K562 (cell line): ENCODE data around the gene MAP3K4. TPM values are rescaled to one million over a fixed set of nuclear protein-coding genes. Genes with fewer than 3 reads are reported as not detected.

ENCODE experiments used
- ATAC-seq: fragments of 200-7000 bp; cut with Tn5 transposase; 3 replicates; pipeline ENCODE4 v1.9.1; 2020; ENCODE audit warnings: moderate library complexity
- BruUV-seq: library from RNA; stranded (reverse); fragments of 400-500 nt; replicated peaks from 2 replicates; lab custom pipeline; 2021; lab: Mats Ljungman, UMichigan
- CTCF ChIA-PET: fragments of 300-600 bp; formaldehyde crosslinking; extraction: SDS; loops from one replicate; lab custom pipeline; 2021; ENCODE audit warnings: low intra/inter-chr PET ratio; lab: Yijun Ruan, JAX
- POLR2A ChIA-PET: fragments of 300-600, 350-650 bp; sonication (Branson Sonifier 250); formaldehyde crosslinking; extraction: SDS; loops from one replicate; lab custom pipeline; 2021; ENCODE audit warnings: antibody characterized with exemption, inconsistent platforms; lab: Yijun Ruan, JAX
- DNase-seq, 4 experiments: peaks; one replicate each; pipeline versions ENCODE4 v3.0.0 to v3.0.0-alpha.2; 2011 to 2018; ENCODE audit warnings: low spot score in 3 of 4, mixed read lengths in 3 of 4; ENCODE audit errors: extremely low read depth in 1 of 4
- FAIRE-seq: peaks from 2 replicates; lab custom pipeline; 2011; peaks lifted over from hg19 to GRCh38; lab: Jason Lieb, UNC
- H2AFZ ChIP-seq: 2 replicates; pipeline ENCODE4 v1.6.0; 2011; ENCODE audit warnings: low read depth, low read length, control low read depth, inconsistent platforms
- H3K27ac ChIP-seq: fragments of 200-600 bp; 3 replicates; pipeline ENCODE4 v1.8.0; 2011; ENCODE audit warnings: low read depth, mild to moderate bottlenecking, control low read depth, inconsistent platforms, low read length, moderate library complexity, mixed read lengths; ENCODE audit errors: extremely low read depth
- H3K27me3 ChIP-seq, 2 experiments: fragments of 300-600 bp in 1 of 2; 2 replicates in 1 of 2; 3 replicates in 1 of 2; pipeline versions ENCODE4 v1.6.0 to v1.8.0; 2011; ENCODE audit warnings: inconsistent platforms in 2 of 2, low read length in 2 of 2, mild to moderate bottlenecking in 1 of 2, mixed read lengths in 1 of 2, moderate library complexity in 1 of 2; ENCODE audit not compliant: control insufficient read depth in 2 of 2, insufficient read depth in 2 of 2
- H3K36me3 ChIP-seq: fragments of 300-600 bp; 3 replicates; pipeline ENCODE4 v1.8.0; 2011; ENCODE audit warnings: mild to moderate bottlenecking, low read length, inconsistent platforms; ENCODE audit not compliant: control insufficient read depth, insufficient read depth
- H3K4me1 ChIP-seq, 2 experiments: fragments of 200-600 bp in 1 of 2; replicated peaks in 1 of 2; 2 replicates in 1 of 2; 3 replicates in 1 of 2; pipeline versions ENCODE4 v1.5.1 to v1.8.0; 2011; ENCODE audit warnings: inconsistent platforms in 2 of 2, low read length in 2 of 2, mild to moderate bottlenecking in 1 of 2, mixed read lengths in 1 of 2, moderate library complexity in 1 of 2; ENCODE audit not compliant: control insufficient read depth in 2 of 2, insufficient read depth in 2 of 2
- H3K4me2 ChIP-seq: 2 replicates; pipeline ENCODE4 v1.6.1; 2011; ENCODE audit warnings: low read length, control low read depth, inconsistent platforms, mixed read lengths; ENCODE audit not compliant: insufficient read depth
- H3K4me3 ChIP-seq: fragments of 200-600 bp; sonication (generic), shearing (Covaris generic); 2 replicates; pipeline ENCODE4 v1.5.1; 2016; ENCODE audit warnings: control low read depth, inconsistent platforms
- H3K79me2 ChIP-seq: fragments of 200-600 bp; 3 replicates; pipeline ENCODE4 v1.8.0; 2011; ENCODE audit warnings: low read length, inconsistent platforms; ENCODE audit not compliant: control insufficient read depth, insufficient read depth
- H3K9ac ChIP-seq, 2 experiments: 2 replicates each; pipeline versions ENCODE4 v1.6.0 to v1.6.1; 2011; ENCODE audit warnings: low read depth in 2 of 2, low read length in 2 of 2, control low read depth in 1 of 2, inconsistent platforms in 1 of 2, mild to moderate bottlenecking in 1 of 2, mixed read lengths in 1 of 2; ENCODE audit not compliant: insufficient read depth in 1 of 2
- H3K9me1 ChIP-seq: one replicate; pipeline ENCODE4 v1.6.0; 2011; ENCODE audit warnings: inconsistent platforms, mild to moderate bottlenecking, low read length, moderate library complexity; ENCODE audit not compliant: control insufficient read depth, insufficient read depth
- H3K9me3 ChIP-seq: replicated peaks from 2 replicates; pipeline ENCODE4 v1.5.1; 2011; ENCODE audit warnings: low read depth, low read length, inconsistent platforms; ENCODE audit not compliant: control insufficient read depth, insufficient read depth
- H4K20me1 ChIP-seq: replicated peaks from 2 replicates; pipeline ENCODE4 v1.6.1; 2011; ENCODE audit warnings: low read length, inconsistent platforms, mixed read lengths; ENCODE audit not compliant: control insufficient read depth, insufficient read depth
- ELF4 ChIP-seq: fragments of 450-650 bp; formaldehyde crosslinking; IDR thresholded peaks from 2 replicates; pipeline ENCODE4 v1.4.0; 2022; ENCODE audit warnings: missing genetic modification characterization
- FUS ChIP-seq: fragments of 200-400 bp; formaldehyde crosslinking; optimal IDR thresholded peaks from 2 replicates; pipeline ENCODE3; 2017; ENCODE audit warnings: low read depth, low read length
- NFE2 ChIP-seq: IDR thresholded peaks from 2 replicates; pipeline ENCODE4 v1.6.1; 2014; ENCODE audit warnings: antibody characterized with exemption, low read depth
- ZFP1 ChIP-seq: fragments of 450-650 bp; formaldehyde crosslinking; IDR thresholded peaks from 2 replicates; pipeline ENCODE4 v1.4.0; 2020; ENCODE audit warnings: mild to moderate bottlenecking, mixed read lengths
- ZNF316 ChIP-seq: fragments of 450-650 bp; IDR thresholded peaks from 2 replicates; pipeline ENCODE4 v1.6.1; 2016
- ZNF668 ChIP-seq: fragments of 250-450 bp; sonication (Bioruptor Pico); IDR thresholded peaks from 2 replicates; pipeline ENCODE4 v1.8.0; 2022; ENCODE audit warnings: mild to moderate bottlenecking, inconsistent platforms
- ZNF696 ChIP-seq: fragments of 250-450 bp; sonication (Bioruptor Pico); conservative IDR thresholded peaks from 2 replicates; pipeline ENCODE4 v1.4.0; 2020; ENCODE audit warnings: mild to moderate bottlenecking, moderate library complexity
- ZNF785 ChIP-seq: fragments of 250-450 bp; sonication (Bioruptor Pico); IDR thresholded peaks from 2 replicates; pipeline ENCODE4 v1.4.0; 2020; ENCODE audit warnings: mild to moderate bottlenecking
- WGBS: fragments of 100-300 bp; shearing (Covaris generic); methylation state at CpG from one replicate; pipeline ENCODE4 v1.1.6; 2016; ENCODE audit warnings: low coverage, mixed read lengths; ENCODE audit not compliant: insufficient coverage; ENCODE audit errors: missing lambda C conversion rate; 5-methylcytosine and 5-hydroxymethylcytosine counted together
- in situ Hi-C: fragments of 300-500 bp; cut with MboI; formaldehyde crosslinking; loops from 4 replicates; pipeline ENCODE4 v1.15.0; 2018; ENCODE audit warnings: inconsistent platforms, mixed read lengths
- intact Hi-C: fragments of 100-400 bp; cut with micrococcal nuclease; formaldehyde crosslinking; loops from 2 replicates; pipeline ENCODE4 v1.14.2; 2022
- polyA plus RNA-seq, 8 experiments: library from polyadenylated mRNA; depleted of rRNA in 4 of 8; stranded (reverse) in 5 of 8; unstranded in 3 of 8; fragments of >200 nt; fragmentation: Nextera tagmentation in 2 of 8; fragmentation: Illumina TruSeq in 1 of 8; extraction: Ambion mirVana in 2 of 8; extraction: Trizol in 1 of 8; gene quantifications; 2 replicates each; pipeline versions ENCODE4 v1.2.1 to v1.2.3, GENCODE V29; 2011 to 2014; ENCODE audit warnings: inconsistent platforms in 1 of 8, missing spikeins in 1 of 8
- total RNA-seq, 7 experiments: library from RNA; depleted of rRNA in 6 of 7; stranded (reverse); fragments of >200 nt in 6 of 7; fragmentation: Illumina TruSeq in 2 of 7; extraction: Trizol in 2 of 7; gene quantifications; 2 replicates each; pipeline versions ENCODE4 v1.2.1 to v1.2.3, GENCODE V29; 2011 to 2021; ENCODE audit warnings: low replicate concordance in 1 of 7
- TF ChIP-seq, protein P1 (sequence below): IDR thresholded peaks from 3 replicates; pipeline ENCODE4 v1.6.1; 2011; ENCODE audit warnings: borderline replicate concordance, mild to moderate bottlenecking; ENCODE audit not compliant: insufficient read length, insufficient read depth

The MAP3K4 gene
- total and polyA plus RNA-seq, 9 of the 15 experiments (the other 6 are each of a cell fraction or from before 2014, with no cell fraction given): 21.0 to 77.2 (median 48.9) TPM

DNA sequence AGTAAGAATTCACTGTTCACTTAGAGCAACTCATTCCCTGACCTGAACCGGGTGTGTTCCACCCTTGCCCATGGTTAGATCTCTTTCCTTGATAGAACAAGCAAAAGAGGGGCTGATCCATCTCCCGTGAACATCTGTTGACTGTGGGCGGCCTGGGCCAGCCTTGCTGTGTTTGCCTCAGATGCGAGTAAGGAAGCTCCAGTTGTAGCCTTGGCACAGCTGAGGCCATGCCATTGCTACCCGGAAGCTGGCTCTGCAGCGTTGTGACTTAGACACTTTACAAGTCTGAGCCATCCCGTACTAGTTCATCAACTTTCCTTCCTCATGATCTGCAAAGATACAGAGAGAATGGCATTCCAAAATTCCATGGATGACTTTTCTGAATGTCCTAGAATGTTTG lies 139.0 kb downstream of the MAP3K4 start:
- POLR2A ChIA-PET: interaction anchor here (1.1 kb wide), 1 partner anchor 14 kb away, joined by 7 read pairs; no protein-coding TSS in a partner anchor
- FAIRE-seq (no peak), DNase-seq (peak in 1 of 4 experiments; percentile 39), ATAC-seq (no peak)
- in situ Hi-C loops (no loop called here), intact Hi-C loops (no loop called here)
- BruUV-seq: no TSS peak
- peaks cover 0 to 3% of the 10 kb centered on the region in 2 experiments; a peak in 1 of 5 replicates for H3K4me1 ChIP-seq
- H2AFZ ChIP-seq: no peak overlapping the region
- no peak overlapping the region for H3K27ac ChIP-seq
- no peaks in the 10 kb centered on the region for H3K79me2 ChIP-seq
- no peak overlapping the region for H3K9ac ChIP-seq
- H3K4me2 ChIP-seq: no peak overlapping the region
- no peaks in the 10 kb centered on the region for H3K27me3 ChIP-seq
- TF ChIP-seq ZNF785 (no peak), ZNF316 (no peak)
- CTCF ChIA-PET: no interaction called here
- H3K9me3 ChIP-seq: no peaks in the 10 kb centered on the region
- no peaks in the 10 kb centered on the region for H4K20me1 ChIP-seq
- WGBS: 77% methylated on average over 7 of the region's 7 CpGs
- no peak overlapping the region for H3K4me3 ChIP-seq
- H3K9me1 ChIP-seq: no peaks in the 10 kb centered on the region
- peaks cover 40% of the 10 kb centered on the region for H3K36me3 ChIP-seq

DNA sequence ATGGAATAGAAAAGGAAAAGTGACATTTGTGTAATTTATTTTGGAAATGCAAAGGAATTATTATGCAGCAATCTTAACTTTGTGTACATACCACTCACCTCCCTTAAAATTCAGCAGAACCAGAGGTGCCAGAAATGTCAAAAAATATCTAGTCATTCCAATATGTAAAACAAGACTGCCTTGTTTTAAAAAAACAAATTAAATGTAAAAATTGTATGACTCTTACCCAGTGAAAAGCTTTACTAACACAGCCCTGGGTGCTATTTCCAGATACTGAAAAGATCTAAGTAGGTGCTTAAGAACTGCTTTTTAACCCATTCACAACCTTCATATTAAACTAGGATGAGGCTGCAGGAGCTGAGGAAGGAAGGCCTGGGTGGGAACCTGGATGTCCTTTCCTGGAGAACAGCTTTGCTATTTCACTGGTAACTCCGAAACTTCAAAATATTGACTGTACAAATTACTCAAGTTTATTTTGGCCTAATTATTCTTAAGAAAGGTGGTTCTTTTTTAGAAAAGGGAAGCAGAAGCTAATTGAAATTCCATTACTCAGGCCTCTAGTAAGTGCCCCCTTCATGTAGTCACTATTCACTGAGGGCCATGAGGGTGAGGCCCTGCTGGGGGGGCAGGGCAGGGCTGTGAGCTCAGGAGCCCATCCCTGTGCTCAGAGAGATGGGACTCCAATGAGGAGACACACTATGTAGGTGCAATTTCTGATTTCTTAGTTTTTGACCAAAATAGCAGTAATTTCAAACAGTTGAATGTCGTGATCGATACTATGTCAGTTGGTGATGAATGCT lies 139.6 kb downstream of the MAP3K4 start:
- intact Hi-C loops: no loop called here
- no peak overlapping the region for H3K4me3 ChIP-seq
- CTCF ChIA-PET: no interaction called here
- H3K4me1 ChIP-seq: peaks cover 0 to 6% of the 10 kb centered on the region in 2 experiments; a peak in 1 of 5 replicates
- POLR2A ChIA-PET: interaction anchor here (1.1 to 2.5 kb wide), 2 partner anchors 7 to 13 kb away, joined by 7 read pairs; no protein-coding TSS in a partner anchor
- H2AFZ ChIP-seq: no peak overlapping the region
- FAIRE-seq (no peak), ATAC-seq (no peak)
- no peaks in the 10 kb centered on the region for H3K79me2 ChIP-seq
- H3K27ac ChIP-seq: no peak overlapping the region
- H3K4me2 ChIP-seq: no peak overlapping the region
- H3K9ac ChIP-seq: no peak overlapping the region
- TF ChIP-seq NFE2 (no peak), ZNF696 (CRISPR knock-in tag) (no peak), ZNF668 (no peak), FUS (no peak), ELF4 (CRISPR knock-in tag) (no peak), ZFP1 (CRISPR knock-in tag) (no peak)
- TF ChIP-seq, protein P1, sequence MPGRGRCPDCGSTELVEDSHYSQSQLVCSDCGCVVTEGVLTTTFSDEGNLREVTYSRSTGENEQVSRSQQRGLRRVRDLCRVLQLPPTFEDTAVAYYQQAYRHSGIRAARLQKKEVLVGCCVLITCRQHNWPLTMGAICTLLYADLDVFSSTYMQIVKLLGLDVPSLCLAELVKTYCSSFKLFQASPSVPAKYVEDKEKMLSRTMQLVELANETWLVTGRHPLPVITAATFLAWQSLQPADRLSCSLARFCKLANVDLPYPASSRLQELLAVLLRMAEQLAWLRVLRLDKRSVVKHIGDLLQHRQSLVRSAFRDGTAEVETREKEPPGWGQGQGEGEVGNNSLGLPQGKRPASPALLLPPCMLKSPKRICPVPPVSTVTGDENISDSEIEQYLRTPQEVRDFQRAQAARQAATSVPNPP: no peak
- TF ChIP-seq, all 486 proteins: peak for 0
- Histone ChIP-seq H3K36me3 (peaks cover 40% of the 10 kb centered on the region), H3K9me1 (no peaks in the 10 kb centered on the region), H3K9me3 (no peaks in the 10 kb centered on the region), H4K20me1 (no peaks in the 10 kb centered on the region), H3K27me3 (no peaks in the 10 kb centered on the region)
- no peak for DNase-seq
- BruUV-seq: no TSS peak
- 93% methylated on average over 3 of the region's 3 CpGs for WGBS
- in situ Hi-C loops: no loop called here
